NCI-H2107 treated with DMSO at 0.1 percent for 48 hours (cell line): ENCODE measurements around the gene WDR45B.

Source experiments
- DNase-seq: peaks from one replicate; lab custom pipeline; 2025; ENCODE audit not compliant: unreplicated experiment; lab: John Stamatoyannopoulos, UW

The WDR45B gene

GRCh38 chr17:82648165-82648668 lies at the start of gene WDR45B:
TSS of gene WDR45B (minus strand) at chr17:82648444. CDS start at chr17:82648340, 104 bp downstream.
- DNase-seq: peak; percentile 51

DNA sequence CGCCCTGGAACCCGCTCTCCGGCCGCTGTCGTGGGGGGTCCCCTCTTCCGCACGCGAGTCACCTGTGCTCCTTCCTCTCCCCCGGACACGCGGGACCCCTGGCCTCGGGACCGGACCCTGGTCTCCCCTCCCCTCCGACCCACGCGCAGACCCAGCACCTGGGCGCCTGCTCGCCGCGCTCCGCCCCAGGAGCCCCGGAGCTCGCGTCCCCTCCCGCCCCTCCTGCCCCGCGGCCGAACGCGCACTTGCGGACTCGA lies 49.5 kb upstream of the WDR45B start:
- no peak for DNase-seq

DNA sequence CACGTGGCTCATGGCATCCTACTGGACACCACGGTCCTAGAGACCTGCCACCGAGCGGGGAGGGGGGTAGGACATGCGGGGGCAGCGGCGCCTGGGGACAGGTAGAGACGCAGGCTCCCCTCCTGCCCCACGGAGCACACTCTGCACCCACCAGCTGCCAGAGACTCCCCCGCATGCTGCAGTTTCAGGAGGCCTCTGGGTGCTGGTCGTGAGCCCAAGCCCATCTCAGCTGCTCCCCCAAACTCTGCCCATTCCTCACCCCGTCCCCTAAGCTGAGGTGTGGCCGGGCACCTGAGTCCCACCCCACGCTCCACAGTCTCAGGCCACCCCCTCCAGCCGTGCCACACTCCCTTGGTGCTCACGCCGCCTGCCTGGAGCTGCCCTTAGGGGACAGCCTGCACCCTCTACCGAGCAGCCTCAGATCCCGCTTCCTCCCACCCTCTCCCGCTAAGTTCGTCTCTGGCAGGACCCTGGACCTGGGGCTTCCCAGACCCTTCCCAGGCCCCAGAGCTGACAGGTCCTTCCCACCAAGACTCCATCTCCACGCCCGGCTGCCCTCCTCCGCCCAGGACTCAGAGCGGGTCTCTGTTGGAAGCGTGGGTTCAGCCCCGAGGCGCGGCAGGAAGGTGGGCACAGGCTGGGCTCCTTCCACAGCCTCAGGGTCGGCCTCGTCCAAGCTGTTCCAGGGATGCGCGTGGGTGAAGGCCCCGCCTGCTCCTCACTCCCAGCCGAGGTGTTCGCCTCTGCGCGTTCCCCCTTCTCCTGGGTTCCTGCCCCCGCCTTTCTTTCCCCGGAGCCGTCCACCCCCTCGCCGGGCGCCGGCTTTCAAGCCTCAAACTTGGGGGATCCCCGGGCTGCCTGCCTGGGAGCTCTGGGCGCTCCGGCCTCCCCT lies 48.9 kb upstream of the WDR45B start:
- no peak for DNase-seq

GRCh38 chr17:82696259-82696658 lies 48.0 kb upstream of the WDR45B start:
- no peak for DNase-seq

DNA sequence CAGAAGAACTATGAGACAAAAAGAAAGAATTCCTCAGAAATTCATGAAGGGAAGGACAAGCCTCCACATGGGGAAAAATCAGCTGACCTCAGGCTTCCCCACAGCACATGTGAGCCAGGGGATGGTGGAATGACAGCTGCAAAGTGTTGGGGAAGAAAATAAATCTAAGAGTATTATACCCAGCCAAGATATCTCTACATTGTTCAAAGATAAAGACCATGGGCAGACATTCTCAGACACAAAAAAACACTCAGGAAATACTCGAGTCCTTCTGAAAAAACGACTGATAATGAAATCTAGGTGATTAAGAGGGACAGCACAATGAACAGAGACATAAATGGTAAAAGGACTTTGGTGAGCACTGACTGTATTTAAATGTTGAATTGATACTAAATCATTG lies 46.4 kb upstream of the WDR45B start:
- DNase-seq: no peak

GRCh38 chr17:82693168-82693867 lies 45.1 kb upstream of the WDR45B start:
- DNase-seq: no peak

DNA sequence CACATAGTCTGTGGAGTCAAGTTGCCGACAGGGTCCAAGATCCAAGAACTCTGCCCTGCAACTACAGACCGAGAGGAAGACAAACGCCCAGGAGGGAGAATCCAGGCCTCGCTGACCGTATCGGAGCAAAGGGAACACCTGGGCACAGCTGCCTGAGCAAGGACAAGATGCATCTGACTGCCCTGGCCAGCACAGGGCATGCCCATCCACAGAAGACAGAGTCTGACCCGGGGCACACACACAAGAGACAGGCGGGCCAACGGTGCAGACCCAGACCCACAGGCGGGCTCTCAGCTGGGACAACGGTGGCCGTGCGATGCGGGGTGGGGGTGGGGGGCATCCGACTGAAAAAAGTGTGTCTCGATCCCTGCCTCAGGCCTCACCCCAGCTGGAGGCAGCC lies 44.0 kb upstream of the WDR45B start:
- no peak for DNase-seq

GRCh38 chr17:82691714-82692113 lies 43.5 kb upstream of the WDR45B start:
- no peak for DNase-seq

DNA sequence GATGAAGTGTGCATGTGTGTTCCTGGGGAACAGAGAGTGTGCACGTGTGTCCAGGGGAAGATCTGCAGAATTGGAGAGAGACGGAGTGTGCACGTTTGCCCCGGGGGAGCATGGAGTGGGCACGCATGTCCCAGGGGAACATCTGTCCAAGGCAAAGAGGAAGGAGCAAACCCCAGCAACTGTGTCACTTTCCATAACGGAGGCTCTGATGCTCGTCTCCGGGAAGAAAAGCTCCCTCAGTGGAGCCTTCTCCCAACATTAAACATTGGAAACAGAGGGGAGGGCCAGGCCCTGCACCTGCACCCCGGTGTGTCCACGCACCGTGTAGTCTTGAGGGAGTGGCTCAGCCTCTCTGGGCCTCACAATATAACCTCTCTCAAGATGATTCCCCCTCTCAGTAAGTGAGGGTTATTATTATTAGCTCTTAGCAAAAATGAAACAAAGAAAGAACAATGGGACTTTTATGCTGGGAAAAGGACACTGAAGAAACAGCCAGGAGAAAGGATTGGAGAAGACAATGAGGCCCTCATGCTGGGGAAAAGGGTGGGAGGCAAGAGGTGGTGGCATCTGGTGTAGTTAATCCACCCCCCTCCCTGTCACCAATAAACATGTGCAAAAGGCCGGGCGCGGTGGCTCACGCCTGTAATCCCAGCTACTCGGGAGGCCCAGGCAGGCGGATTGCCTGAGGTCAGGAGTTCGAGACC lies 42.7 kb upstream of the WDR45B start:
- DNase-seq: no peak

GRCh38 chr17:82689077-82689476 lies 40.8 kb upstream of the WDR45B start:
- no peak for DNase-seq

DNA sequence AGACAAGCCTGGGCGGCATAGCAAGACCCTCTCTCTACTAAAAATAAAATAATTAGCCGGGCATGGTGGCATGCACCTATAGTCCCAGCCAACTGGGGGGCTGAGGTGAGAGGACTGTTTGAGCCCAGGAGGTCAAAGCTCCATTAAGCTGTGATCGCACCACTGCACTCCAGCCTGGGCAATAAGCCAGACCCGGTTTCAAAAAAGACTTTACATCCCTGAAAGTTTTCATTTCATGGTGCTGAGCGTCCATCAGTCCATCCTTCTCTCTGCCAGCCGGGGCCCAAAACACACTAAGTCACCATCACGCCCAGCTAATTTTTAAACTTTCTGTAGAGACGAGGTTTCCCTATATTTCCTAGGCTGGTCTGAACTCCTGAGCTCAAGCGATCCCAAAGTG lies 39.6 kb upstream of the WDR45B start:
- DNase-seq: no peak

DNA sequence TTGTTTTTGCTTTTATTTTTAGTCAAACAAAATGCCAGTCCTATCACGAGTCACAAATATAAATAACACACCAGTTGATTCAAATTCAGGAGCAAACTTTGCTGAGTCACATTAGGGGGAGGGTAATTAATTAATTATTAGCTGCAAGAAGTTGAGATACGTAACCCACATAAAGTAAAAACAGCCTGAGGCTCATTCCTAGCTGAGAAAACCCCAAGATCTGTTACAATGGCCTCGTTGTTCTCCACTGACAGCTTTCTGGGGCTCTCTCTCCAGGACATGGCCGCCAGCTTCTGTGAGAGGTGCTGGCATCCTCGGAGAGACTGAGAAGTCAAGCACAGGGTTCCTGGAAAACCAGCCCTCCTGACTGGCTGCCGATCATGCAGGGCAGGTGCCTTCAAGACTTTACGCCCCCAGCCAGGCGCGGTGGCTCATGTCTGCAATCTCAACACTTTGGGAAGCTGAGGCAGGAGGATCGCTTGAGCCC lies 39.2 kb upstream of the WDR45B start:
- DNase-seq: no peak

GRCh38 chr17:82686366-82687324 lies 38.4 kb upstream of the WDR45B start:
- no peak for DNase-seq

GRCh38 chr17:82685291-82685690 lies 37.0 kb upstream of the WDR45B start:
- DNase-seq: no peak

- no peak for DNase-seq
Observed at GRCh38 chr17:82684228-82684841, 36.1 kb upstream of the WDR45B start.

DNA sequence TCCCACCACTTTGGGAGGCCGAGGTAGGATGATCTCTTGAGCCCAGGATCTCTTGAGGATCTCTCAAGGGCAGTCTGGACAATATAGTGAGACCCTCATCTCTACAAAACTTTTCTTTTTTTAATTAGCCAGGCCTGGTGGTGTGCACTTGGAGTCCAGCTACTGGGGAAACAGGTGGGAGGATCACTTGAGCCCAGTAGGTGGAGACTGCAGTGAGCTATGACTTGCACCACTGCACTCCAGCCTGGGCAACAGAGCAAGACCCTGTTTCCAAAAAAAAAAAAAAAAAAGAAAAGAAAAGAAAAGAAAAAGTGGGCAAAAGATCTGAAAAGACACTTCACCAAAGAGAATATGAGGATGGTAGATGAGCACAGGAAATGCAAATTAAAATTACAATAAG lies 35.3 kb upstream of the WDR45B start:
- no peak for DNase-seq

- no peak for DNase-seq
Observed at GRCh38 chr17:82681547-82681946, 33.3 kb upstream of the WDR45B start.

GRCh38 chr17:82679586-82680465 lies 31.6 kb upstream of the WDR45B start:
- no peak for DNase-seq

GRCh38 chr17:82678265-82678891 lies 30.1 kb upstream of the WDR45B start:
- peak; percentile 25 for DNase-seq
